HG03139 (cell line): ENCODE results near the gene PDHX.

Source experiments
- ATAC-seq: cut with Tn5 transposase; IDR thresholded peaks from one replicate; pipeline ENCODE4 v1.9.1; 2021; ENCODE audit not compliant: unreplicated experiment

PDHX gene

DNA sequence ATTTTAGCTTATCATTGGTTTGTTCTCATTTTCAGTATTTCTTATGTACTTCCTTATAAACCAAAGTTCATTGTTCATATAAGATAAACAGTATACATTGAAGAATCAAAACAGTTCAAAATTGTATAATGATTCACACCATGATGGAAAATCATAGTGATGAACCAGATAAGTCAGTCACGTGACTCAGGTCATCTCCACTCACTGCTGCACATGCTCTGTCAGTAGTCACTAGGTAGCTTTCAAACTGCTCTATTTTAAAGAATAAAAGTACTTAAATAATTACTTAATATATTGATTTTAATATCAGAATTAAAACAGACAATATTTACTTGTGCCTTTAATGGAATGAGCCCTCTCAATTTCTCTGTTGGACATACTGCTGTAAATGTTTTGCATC lies 37.5 kb downstream of the PDHX start:
- ATAC-seq, result no peak

DNA sequence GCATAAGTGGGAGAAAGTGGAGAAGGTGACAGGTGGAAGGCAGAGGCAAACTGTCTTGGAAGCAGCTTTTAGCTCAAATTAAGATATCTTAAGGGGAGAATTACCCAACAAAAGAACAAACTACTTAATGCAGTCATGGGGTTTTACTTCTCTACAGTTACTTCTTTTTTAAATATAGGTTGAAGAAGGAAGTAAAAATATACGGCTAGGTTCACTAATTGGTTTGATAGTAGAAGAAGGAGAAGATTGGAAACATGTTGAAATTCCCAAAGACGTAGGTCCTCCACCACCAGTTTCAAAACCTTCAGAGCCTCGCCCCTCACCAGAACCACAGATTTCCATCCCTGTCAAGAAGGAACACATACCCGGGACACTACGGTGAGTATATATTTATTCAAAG lies 40.8 kb downstream of the PDHX start:
- ATAC-seq, result no peak

DNA sequence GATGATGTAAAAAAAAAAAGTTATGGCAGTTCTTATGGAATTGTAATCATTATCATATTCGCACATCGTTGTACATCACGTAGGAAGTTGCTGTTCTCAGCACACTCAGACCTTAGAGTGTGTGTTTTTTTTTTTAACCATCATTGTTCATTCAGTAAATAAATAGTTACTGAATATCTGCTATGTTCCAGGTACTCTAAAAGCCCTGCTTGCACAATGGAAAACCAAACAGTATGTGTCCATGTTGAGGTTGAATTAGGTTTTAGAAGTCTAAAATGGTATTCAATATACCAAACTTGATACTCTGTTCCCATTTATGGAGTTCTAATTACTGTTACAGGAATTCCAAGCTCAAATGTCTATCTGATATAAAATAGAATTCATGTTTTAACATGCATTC lies 41.2 kb downstream of the PDHX start:
- no peak for ATAC-seq

DNA sequence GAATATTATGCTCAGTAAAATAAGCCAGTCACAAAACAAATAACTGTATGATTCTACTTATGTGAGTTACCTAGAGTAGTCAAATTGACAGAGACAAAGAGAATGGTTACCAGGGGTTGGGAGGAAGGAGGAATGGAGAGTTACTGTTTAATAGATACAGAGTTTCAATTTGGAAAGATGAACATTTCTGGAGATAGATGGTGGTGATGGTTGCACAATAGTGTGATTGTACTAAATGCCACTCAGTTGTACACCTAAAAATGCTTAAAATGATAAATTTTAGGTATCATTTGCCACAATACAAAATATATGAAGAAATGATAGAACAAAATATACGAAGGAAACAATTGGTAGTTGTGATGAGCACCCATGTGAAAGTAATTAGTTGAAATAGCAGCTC lies 43.4 kb downstream of the PDHX start:
- ATAC-seq, result no peak

DNA sequence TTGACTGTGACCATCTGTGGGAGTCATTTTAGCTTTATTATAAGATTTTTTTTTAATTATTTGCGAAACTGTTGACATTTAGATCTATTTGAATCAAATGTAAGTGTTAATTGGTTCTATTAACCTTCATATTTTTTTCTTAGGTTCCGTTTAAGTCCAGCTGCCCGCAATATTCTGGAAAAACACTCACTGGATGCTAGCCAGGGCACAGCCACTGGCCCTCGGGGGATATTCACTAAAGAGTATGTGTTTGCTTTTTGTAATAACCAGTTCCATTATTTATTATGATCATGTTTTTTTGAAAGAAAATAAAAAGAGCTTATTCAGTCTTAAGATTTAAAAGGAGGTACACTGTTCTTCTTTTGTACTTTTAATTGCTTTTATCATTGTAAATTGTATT lies 43.9 kb downstream of the PDHX start:
- ATAC-seq, result no peak

DNA sequence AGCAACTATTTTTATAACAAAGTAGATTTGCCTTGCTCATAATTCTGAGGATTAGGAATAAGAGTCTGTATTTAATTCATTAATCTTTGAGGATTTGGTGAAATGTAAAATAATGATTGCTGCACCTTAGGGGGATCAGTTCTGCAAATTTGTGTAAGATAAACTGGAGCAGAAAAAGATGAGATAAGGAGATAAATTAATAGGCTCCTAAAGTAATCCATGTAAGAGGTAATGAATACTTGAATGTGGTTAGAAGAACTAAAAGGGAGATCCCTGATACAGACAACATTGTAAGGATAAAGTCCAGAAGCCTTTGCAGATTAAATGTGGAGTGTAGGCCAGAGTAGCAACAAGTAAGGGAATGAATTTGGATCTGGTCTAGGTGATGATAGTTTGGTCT lies 45.6 kb downstream of the PDHX start:
- ATAC-seq, result no peak

DNA sequence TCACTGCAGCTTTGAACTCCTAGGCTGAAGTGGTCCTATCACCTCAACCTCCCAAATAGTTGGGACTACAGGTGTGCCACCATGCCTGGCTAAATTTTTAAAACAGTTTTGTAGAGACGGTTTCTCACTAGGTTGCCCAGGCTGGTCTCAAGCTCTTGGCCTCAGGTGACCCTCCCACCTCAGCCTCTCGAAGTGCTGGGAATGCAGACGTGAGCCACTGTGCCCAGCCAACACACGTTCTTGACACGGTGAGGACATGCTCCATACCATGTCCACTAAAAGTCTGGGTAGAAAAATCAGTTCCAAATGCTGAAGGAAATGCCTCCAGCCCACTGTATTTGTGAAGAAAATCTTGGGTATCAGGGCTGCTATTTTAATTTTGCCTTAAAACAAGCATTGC lies 46.9 kb downstream of the PDHX start:
- ATAC-seq, result no peak

DNA sequence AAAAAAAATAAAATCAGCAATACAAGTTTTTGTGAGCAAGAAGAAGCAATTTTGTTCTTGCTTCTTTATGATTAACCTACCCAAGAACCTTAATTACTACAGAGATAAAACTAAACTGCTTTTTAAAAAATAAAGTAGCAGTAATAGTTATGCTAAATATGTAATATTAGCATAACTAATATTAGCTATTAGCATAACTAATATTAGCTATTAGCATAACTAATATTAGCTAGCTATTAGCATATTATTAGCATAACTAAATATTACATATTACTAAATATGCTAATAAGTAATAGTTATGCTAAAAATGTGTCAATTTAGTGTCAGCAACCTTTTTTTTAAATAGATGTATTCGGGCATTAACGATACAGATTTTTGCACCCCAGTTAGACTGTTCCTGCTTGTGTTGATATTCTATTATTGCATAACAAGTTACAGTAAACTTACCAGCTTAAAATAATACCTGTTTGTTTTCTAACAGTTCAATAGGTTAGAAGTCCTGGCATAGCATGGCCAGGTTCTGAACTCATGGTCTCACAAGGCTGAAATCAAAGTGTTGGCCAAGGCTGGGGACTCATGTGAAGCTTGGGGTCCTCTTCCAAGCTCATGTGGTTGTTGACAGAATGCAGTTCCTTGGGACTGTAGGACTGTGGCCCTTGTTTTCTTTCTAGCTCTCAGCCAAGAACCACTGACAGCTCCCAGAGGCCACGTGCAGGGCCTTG lies 48.4 kb downstream of the PDHX start:
- no peak for ATAC-seq

DNA sequence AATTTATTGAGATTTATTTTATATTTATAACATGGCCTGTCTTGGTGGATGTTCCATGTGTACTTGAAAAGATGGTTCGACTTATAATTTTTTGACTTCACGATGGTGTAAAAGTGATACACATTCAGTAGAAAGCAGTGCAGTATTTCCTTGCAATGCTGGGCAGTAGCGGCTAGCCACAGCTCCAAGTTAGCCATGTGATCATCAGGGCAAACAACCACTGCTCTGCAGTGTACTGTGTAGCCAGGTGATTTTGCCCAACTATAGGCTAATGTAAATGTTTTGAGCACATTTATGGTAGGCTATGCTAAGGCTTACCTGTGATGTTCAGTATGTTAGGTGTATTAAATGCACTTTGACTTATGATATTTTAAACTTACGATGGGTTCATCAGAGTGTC lies 52.4 kb downstream of the PDHX start:
- ATAC-seq, result no peak

DNA sequence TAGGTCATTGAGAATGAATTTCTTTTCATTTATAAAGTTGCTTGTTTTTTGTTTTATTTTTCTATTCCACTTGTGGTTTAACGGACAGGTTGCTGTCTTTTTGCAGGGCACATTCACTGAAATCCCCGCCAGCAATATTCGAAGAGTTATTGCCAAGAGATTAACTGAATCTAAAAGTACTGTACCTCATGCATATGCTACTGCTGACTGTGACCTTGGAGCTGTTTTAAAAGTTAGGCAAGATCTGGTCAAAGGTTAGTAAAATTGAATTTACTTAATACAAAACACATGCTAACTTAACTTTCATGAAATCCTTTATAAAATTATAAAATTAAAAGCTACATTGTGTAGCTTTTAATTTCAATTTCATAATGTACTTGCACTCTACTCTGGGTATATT lies 53.6 kb downstream of the PDHX start:
- ATAC-seq, result no peak

DNA sequence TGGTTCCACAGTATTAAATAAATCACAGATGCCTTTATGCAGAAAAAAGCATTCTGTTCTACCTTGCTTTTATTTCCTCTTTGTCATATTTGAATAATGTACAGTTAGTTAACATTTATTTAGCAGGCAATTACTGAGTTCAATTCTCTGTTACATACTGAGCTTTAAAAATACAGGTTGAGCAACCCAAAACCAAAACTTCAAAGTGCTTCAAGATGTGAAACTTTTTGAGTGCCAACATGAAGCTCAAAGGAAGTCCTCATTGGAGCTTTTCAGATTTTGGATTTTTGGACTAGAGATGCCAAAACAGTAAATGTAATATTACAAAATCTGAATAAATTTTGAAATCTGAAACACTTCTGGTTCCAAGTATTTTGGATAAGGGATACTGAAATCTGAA lies 54.1 kb downstream of the PDHX start:
- ATAC-seq, result no peak

DNA sequence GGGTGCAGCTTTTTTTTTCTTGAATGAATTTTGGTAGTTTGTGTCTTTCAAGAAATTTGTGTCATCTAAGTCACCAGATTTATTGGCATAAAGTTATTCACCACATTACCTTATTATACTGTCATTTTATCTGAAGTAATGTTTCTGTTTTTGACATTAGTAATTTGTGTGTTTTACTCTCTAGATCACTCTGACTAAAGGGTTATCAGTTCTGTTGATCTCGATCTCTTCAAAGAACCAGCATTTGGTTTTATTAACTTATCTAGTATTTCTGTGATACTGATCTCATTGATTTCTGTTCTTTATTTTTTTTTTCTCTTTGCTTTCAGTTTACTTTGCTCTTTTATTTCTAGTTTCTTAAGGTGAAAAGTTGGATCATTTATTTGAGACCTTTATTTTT lies 55.5 kb downstream of the PDHX start:
- ATAC-seq, result no peak

DNA sequence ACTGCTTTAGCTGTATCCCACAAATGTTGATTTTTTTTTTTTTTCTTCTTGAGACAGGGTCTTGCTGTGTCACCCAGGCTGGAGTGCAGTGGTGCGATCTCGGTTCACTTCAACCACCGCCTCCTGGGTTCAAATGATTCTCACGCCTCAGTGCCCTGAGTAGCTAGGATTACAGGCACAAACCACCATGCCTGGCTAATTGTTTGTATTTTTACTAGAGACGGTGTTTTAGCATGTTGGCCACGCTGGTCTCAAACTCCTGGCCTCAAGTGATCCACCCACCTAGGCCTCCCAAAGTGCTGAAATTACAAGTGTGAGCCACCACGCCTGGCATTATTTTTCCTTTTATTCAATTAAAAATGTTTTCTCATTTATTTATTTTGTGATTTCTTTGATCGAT lies 55.9 kb downstream of the PDHX start:
- ATAC-seq, result no peak

DNA sequence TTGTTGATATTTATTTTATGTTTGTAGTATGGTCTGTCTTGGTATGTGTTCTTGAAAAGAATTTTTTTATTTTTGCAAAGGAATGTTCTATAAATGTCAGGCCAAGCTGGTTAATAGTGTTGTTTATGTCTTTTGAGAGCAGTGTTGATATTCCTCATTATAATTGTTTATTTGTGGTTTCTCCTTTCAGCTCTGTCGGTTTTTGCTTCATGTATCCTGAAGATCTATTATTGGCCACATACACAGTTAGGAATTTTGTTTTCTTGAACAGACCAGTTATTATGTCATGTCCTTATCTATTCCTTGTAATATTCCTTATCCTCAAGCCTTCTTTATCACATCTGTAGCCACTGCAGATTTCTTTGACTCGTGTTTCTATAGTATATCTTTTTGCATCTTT lies 56.5 kb downstream of the PDHX start:
- no peak for ATAC-seq

DNA sequence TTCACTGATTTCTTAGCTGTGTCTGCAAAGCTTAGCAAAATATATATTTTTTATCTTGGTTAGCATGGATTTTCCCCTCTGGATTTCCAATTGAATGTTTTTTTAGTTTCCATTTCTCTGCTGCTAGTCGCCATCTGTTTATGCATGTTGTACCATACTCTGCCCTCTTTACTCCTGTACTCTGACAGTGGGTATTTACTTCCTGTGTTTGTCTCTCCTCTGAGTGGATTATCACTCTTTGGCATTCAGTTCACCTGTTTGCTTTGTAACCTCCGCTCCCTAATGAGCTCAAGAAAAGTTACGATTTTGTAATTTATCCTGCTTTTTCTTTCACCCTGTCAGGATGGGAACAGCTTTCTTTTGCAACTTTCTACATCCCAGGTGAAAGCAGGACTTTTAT lies 59.1 kb downstream of the PDHX start:
- ATAC-seq, result no peak

DNA sequence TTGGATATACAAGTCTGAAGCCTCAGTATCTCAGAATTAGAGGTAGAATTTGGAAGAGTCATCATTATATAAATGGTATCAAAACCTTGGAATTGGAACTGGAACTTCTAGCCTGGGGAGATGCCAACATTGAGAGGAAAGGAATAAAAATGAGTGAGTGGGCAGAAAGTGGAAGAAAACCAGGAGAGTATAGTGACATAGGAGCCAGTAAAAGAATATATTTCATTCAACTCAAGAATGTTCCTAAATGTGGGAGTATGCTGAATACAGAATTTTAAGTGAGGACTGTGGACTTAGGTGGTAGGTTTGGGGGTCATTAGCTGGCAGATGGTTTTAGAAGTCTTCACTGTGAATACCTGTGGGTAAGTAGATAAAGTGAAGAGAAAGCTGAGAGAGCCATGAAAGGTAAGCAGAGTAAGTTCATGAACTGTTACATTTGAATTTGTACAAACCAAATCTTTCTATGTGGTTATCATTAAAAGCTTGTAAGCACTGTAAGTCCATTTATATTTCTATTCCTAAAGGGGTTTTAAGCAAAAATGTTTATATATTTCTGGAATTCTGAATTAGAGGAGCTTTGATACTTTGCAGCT lies 60.2 kb downstream of the PDHX start:
- ATAC-seq, result no peak

DNA sequence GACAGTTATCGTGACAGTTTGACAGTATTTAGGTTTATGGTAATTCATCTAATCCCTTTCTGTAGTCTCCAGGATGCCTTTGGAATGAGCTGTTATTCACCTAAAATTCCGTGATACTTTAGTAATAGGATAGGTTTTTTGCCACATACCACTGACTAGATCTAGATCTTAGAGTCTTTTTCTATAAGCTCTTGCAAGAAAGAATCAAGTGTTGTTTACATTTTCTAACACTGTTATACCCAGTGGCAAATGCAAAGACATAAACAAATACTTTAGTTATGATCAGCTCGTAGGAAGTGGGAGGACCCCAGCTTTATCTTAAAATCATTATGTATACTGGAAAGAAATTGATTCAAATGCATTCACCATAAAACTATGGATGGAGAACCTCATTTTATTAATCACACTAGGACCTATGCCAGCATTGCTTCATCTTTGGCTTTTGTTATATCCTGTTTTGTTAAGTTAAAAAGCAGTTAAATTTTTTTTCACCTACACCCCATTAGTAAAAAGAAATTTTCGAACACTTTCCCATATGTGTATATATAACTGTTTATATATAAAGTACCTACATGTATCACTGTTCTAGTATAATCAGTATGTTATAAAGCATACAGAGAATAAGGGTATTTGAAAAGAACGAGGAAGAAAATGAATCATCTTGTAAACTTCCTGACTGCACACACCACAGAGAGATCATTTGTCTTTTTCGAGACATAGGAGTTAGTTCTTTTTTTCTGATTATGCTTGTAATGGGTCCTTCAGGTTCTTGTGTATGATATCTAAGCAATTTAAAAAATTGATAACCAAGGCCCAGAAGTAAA lies 60.9 kb downstream of the PDHX start:
- ATAC-seq, result no peak

DNA sequence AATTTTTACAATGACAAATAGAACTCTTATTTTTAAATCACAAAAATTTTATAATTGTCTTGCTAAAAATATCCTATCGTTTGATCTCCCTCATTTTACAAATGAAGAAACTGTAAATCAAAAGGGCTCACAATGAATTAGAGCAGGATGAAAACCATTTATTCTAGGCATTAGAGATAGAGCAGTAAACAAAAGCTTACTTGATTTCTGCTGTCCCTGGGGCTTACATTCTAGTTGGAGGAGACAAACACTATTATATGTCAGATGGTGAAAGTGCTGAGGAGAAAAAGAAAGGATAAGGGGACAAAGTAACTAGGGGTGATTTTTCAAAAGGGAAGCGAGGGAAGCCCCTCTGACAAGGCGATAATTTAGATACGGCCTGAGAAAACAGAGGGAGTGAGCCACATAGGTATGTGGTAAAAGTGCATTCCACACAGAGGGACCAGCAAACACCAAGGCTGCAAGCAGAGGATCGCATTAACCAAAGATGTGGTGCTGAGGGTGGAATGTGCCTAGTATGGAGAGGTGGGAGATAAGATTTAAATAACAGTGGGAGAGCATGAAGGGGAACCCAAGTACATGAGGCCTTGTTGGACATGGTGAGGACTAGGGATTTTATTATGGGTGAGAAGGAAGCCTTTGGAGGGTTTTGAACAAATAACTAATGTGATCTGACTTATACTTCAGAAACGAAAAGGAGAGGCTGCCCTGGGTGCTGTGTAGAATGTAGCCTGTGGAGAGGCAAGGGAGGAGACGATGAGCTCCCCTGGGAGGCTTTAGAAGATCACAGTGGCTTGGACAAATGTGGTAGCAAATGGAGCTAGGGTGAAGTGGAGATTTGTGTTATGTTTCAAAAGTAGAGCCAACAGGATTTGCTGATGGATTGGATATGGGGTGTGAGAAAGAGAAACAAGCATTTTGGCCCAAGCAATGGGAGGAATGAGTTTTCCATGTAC lies 62.1 kb downstream of the PDHX start:
- no peak for ATAC-seq

DNA sequence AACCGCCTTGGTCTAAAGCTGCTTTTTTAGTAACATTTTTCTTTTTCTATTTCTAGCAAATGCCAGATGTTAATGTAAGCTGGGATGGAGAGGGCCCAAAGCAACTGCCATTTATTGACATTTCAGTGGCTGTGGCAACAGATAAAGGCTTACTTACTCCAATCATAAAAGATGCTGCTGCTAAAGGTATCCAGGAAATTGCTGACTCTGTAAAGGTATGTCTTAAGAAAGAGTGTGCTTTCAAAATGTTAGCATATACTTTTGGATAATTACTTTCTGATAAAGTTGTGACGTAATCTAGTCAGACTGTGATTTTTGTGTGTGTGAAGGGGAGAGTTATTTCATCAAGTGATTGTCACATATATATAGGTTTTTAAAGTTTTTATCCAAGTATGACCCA lies 68.1 kb downstream of the PDHX start:
- no peak for ATAC-seq

DNA sequence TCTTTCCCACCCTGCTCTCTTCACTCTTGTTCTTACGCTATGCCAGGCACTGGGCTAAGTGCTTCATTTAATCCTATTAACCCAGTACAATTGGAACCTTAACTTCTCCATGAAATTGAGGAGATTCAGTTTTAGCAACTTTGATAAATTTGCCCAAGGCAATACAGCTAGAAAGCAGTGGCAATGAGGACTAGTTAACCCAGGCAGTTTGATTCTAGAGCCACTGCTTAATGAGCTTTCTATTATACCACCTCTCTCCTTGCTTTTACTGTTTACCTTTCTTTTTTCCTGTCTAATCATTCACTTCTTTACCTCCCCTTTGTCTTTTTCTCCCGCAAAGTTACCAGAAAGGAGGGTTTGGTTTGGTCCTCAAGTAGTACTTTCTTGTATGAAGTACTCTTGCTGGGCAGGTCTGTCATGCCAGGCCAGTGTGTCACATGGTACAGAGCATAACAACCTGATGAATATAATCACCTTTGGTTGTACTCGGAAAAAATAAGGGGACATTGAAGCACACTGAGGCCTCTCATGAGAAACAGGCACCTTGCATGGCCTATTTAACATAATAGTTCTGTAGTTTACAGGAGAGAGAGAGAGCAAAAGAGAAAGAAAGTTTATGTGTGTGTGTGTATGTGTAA lies 70.6 kb downstream of the PDHX start:
- ATAC-seq, result no peak

DNA sequence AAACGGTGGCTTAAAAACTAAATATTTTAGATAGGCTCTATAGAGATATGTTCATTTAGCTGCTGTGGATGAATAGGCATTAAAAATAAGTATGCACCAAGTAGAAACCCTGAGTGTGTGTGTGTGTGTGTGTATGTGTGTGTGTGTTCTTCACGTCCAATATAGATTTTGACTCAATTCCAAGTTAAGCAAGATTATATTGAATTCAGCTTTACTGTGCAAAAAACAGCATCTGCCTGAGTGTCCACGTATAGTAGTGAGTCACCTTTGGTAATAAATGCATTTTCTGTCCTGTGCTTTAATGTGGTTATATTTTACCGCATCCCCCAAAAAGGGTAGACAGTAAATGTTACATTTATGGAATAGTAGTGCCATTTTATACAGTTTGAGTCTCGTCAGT lies 71.2 kb downstream of the PDHX start:
- no peak for ATAC-seq
